HEK293 (cell line): Measurements from ENCODE around the gene DND1.

Source experiments
- GLIS1 ChIP-seq: fragments of 450-650 bp; formaldehyde crosslinking; IDR thresholded peaks from 2 replicates; pipeline ENCODE4 v1.5.1; 2016; ENCODE audit warnings: missing biosample characterization, missing genetic modification characterization
- HOXA7 ChIP-seq: sonication (generic); formaldehyde crosslinking; IDR thresholded peaks from 2 replicates; pipeline ENCODE4 v1.8.1; 2022; ENCODE audit warnings: missing genetic modification reagents, borderline replicate concordance
- OVOL3 ChIP-seq: fragments of 450-650 bp; formaldehyde crosslinking; IDR thresholded peaks from 2 replicates; pipeline ENCODE4 v1.5.1; 2016; ENCODE audit warnings: missing biosample characterization, missing genetic modification characterization
- PRDM1 ChIP-seq: fragments of 450-650 bp; formaldehyde crosslinking; IDR thresholded peaks from 2 replicates; pipeline ENCODE4; 2016; ENCODE audit warnings: missing biosample characterization, missing genetic modification characterization
- SCRT1 ChIP-seq: fragments of 450-650 bp; formaldehyde crosslinking; IDR thresholded peaks from 2 replicates; pipeline ENCODE4 v1.5.1; 2016; ENCODE audit warnings: missing biosample characterization, missing genetic modification characterization, borderline replicate concordance
- YY1 ChIP-seq: fragments of 450-650 bp; formaldehyde crosslinking; IDR thresholded peaks from 2 replicates; pipeline ENCODE4 v1.5.1; 2018; ENCODE audit warnings: missing biosample characterization, missing genetic modification characterization
- ZBTB1 ChIP-seq: fragments of 450-650 bp; formaldehyde crosslinking; IDR thresholded peaks from 2 replicates; pipeline ENCODE4 v1.5.1; 2016; ENCODE audit warnings: missing biosample characterization, missing genetic modification characterization
- ZBTB48 ChIP-seq: fragments of 450-650 bp; formaldehyde crosslinking; IDR thresholded peaks from 2 replicates; pipeline ENCODE4 v1.5.1; 2016; ENCODE audit warnings: missing biosample characterization, missing genetic modification characterization
- ZNF140 ChIP-seq: fragments of 450-650 bp; formaldehyde crosslinking; IDR thresholded peaks from 2 replicates; pipeline ENCODE4 v1.5.1; 2016; ENCODE audit warnings: missing biosample characterization, missing genetic modification characterization
- ZNF19 ChIP-seq: fragments of 450-650 bp; formaldehyde crosslinking; IDR thresholded peaks from 2 replicates; pipeline ENCODE4; 2016; ENCODE audit warnings: missing biosample characterization, missing genetic modification characterization, low read depth
- ZNF248 ChIP-seq: fragments of 450-650 bp; formaldehyde crosslinking; IDR thresholded peaks from 2 replicates; pipeline ENCODE4 v1.5.1; 2017; ENCODE audit warnings: missing biosample characterization, missing genetic modification characterization
- ZNF311 ChIP-seq: fragments of 450-650 bp; formaldehyde crosslinking; IDR thresholded peaks from 2 replicates; pipeline ENCODE4 v1.5.1; 2017; ENCODE audit warnings: missing biosample characterization, missing genetic modification characterization, borderline replicate concordance
- ZNF350 ChIP-seq: fragments of 450-650 bp; formaldehyde crosslinking; IDR thresholded peaks from 2 replicates; pipeline ENCODE4 v1.5.0; 2017; ENCODE audit warnings: missing biosample characterization, mild to moderate bottlenecking, missing genetic modification characterization
- ZNF362 ChIP-seq: fragments of 450-650 bp; formaldehyde crosslinking; IDR thresholded peaks from 2 replicates; pipeline ENCODE4 v1.5.1; 2016; ENCODE audit warnings: missing biosample characterization, missing genetic modification characterization
- ZNF488 ChIP-seq: fragments of 450-650 bp; formaldehyde crosslinking; IDR thresholded peaks from 2 replicates; pipeline ENCODE4 v1.5.1; 2016; ENCODE audit warnings: missing biosample characterization, missing genetic modification characterization
- ZNF549 ChIP-seq: fragments of 450-650 bp; IDR thresholded peaks from 2 replicates; pipeline ENCODE4 v1.5.1; 2018; ENCODE audit warnings: missing biosample characterization, missing genetic modification characterization, mild to moderate bottlenecking, inconsistent platforms, moderate library complexity
- ZNF580 ChIP-seq: fragments of 450-650 bp; formaldehyde crosslinking; IDR thresholded peaks from 2 replicates; pipeline ENCODE4 v1.5.1; 2016; ENCODE audit warnings: missing biosample characterization, missing genetic modification characterization
- ZNF623 ChIP-seq: fragments of 450-650 bp; formaldehyde crosslinking; IDR thresholded peaks from 2 replicates; pipeline ENCODE4 v1.5.1; 2016; ENCODE audit warnings: missing biosample characterization, missing genetic modification characterization
- ZNF664 ChIP-seq: fragments of 450-650 bp; formaldehyde crosslinking; IDR thresholded peaks from 2 replicates; pipeline ENCODE4 v1.5.1; 2016; ENCODE audit warnings: missing biosample characterization, missing genetic modification characterization
- ZXDB ChIP-seq: fragments of 450-650 bp; formaldehyde crosslinking; IDR thresholded peaks from 2 replicates; pipeline ENCODE4 v1.5.1; 2016; ENCODE audit warnings: missing biosample characterization, missing genetic modification characterization
- TF ChIP-seq, protein P1 (sequence below): fragments of 450-650 bp; formaldehyde crosslinking; IDR thresholded peaks from 2 replicates; pipeline ENCODE4 v1.5.1; 2016; ENCODE audit warnings: missing biosample characterization, missing genetic modification characterization
- TF ChIP-seq, protein P2 (sequence below): fragments of 450-650 bp; formaldehyde crosslinking; IDR thresholded peaks from 2 replicates; pipeline ENCODE4 v1.5.1; 2017; ENCODE audit warnings: missing biosample characterization, missing genetic modification characterization
- TF ChIP-seq, protein P3 (sequence below): fragments of 450-650 bp; formaldehyde crosslinking; IDR thresholded peaks from 2 replicates; pipeline ENCODE4 v1.5.1; 2016; ENCODE audit warnings: missing biosample characterization, missing genetic modification characterization, borderline replicate concordance
- TF ChIP-seq, protein P4 (sequence below): fragments of 450-650 bp; formaldehyde crosslinking; conservative IDR thresholded peaks from 2 replicates; pipeline ENCODE4 v1.5.1; 2016; ENCODE audit warnings: low read depth, missing biosample characterization, missing genetic modification characterization

The DND1 gene

GRCh38 chr5:140710899-140711552, 37.6 kb upstream of the DND1 start (continued):
- TF ChIP-seq, protein P1, sequence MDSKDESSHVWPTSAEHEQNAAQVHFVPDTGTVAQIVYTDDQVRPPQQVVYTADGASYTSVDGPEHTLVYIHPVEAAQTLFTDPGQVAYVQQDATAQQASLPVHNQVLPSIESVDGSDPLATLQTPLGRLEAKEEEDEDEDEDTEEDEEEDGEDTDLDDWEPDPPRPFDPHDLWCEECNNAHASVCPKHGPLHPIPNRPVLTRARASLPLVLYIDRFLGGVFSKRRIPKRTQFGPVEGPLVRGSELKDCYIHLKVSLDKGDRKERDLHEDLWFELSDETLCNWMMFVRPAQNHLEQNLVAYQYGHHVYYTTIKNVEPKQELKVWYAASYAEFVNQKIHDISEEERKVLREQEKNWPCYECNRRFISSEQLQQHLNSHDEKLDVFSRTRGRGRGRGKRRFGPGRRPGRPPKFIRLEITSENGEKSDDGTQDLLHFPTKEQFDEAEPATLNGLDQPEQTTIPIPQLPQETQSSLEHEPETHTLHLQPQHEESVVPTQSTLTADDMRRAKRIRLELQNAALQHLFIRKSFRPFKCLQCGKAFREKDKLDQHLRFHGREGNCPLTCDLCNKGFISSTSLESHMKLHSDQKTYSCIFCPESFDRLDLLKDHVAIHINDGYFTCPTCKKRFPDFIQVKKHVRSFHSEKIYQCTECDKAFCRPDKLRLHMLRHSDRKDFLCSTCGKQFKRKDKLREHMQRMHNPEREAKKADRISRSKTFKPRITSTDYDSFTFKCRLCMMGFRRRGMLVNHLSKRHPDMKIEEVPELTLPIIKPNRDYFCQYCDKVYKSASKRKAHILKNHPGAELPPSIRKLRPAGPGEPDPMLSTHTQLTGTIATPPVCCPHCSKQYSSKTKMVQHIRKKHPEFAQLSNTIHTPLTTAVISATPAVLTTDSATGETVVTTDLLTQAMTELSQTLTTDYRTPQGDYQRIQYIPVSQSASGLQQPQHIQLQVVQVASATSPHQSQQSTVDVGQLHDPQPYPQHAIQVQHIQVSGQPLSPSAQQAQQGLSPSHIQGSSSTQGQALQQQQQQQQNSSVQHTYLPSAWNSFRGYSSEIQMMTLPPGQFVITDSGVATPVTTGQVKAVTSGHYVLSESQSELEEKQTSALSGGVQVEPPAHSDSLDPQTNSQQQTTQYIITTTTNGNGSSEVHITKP: peak; percentile 92
- TF ChIP-seq, protein P2, sequence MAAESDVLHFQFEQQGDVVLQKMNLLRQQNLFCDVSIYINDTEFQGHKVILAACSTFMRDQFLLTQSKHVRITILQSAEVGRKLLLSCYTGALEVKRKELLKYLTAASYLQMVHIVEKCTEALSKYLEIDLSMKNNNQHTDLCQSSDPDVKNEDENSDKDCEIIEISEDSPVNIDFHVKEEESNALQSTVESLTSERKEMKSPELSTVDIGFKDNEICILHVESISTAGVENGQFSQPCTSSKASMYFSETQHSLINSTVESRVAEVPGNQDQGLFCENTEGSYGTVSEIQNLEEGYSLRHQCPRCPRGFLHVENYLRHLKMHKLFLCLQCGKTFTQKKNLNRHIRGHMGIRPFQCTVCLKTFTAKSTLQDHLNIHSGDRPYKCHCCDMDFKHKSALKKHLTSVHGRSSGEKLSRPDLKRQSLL (tag by site-specific recombination): peak; percentile 70; the same call in 1 of the 2 replicates
- TF ChIP-seq ZNF248 (tag by site-specific recombination) (no peak), ZBTB1 (no peak), ZNF19 (tag by site-specific recombination) (no peak), GLIS1 (tag by site-specific recombination) (peak; percentile 53), YY1 (tag by site-specific recombination) (peak; percentile 66; the same call in 1 of the 2 replicates), PRDM1 (tag by site-specific recombination) (peak; percentile 86), ZNF488 (tag by site-specific recombination) (no peak), ZNF350 (no peak), OVOL3 (tag by site-specific recombination) (no peak), ZNF140 (tag by site-specific recombination) (no peak), ZXDB (tag by site-specific recombination) (0 out of 2 replicates have a peak, but pooled peaks have one; percentile 71), ZBTB48 (peak; percentile 61; the same call in 1 of the 2 replicates), ZNF362 (tag by site-specific recombination) (no peak), SCRT1 (tag by site-specific recombination) (no peak), ZNF664 (tag by site-specific recombination) (no peak), ZNF623 (peak; percentile 37; the same call in 1 of the 2 replicates), ZNF311 (no peak), ZNF549 (tag by site-specific recombination) (no peak), ZNF580 (tag by site-specific recombination) (peak; percentile 83; the same call in 1 of the 2 replicates), HOXA7 (CRISPR knock-in tag) (no peak)
- TF ChIP-seq, protein P3, sequence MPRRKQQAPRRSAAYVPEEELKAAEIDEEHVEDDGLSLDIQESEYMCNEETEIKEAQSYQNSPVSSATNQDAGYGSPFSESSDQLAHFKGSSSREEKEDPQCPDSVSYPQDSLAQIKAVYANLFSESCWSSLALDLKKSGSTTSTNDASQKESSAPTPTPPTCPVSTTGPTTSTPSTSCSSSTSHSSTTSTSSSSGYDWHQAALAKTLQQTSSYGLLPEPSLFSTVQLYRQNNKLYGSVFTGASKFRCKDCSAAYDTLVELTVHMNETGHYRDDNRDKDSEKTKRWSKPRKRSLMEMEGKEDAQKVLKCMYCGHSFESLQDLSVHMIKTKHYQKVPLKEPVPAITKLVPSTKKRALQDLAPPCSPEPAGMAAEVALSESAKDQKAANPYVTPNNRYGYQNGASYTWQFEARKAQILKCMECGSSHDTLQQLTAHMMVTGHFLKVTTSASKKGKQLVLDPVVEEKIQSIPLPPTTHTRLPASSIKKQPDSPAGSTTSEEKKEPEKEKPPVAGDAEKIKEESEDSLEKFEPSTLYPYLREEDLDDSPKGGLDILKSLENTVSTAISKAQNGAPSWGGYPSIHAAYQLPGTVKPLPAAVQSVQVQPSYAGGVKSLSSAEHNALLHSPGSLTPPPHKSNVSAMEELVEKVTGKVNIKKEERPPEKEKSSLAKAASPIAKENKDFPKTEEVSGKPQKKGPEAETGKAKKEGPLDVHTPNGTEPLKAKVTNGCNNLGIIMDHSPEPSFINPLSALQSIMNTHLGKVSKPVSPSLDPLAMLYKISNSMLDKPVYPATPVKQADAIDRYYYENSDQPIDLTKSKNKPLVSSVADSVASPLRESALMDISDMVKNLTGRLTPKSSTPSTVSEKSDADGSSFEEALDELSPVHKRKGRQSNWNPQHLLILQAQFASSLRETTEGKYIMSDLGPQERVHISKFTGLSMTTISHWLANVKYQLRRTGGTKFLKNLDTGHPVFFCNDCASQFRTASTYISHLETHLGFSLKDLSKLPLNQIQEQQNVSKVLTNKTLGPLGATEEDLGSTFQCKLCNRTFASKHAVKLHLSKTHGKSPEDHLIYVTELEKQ: peak; percentile 62
- TF ChIP-seq, protein P4, sequence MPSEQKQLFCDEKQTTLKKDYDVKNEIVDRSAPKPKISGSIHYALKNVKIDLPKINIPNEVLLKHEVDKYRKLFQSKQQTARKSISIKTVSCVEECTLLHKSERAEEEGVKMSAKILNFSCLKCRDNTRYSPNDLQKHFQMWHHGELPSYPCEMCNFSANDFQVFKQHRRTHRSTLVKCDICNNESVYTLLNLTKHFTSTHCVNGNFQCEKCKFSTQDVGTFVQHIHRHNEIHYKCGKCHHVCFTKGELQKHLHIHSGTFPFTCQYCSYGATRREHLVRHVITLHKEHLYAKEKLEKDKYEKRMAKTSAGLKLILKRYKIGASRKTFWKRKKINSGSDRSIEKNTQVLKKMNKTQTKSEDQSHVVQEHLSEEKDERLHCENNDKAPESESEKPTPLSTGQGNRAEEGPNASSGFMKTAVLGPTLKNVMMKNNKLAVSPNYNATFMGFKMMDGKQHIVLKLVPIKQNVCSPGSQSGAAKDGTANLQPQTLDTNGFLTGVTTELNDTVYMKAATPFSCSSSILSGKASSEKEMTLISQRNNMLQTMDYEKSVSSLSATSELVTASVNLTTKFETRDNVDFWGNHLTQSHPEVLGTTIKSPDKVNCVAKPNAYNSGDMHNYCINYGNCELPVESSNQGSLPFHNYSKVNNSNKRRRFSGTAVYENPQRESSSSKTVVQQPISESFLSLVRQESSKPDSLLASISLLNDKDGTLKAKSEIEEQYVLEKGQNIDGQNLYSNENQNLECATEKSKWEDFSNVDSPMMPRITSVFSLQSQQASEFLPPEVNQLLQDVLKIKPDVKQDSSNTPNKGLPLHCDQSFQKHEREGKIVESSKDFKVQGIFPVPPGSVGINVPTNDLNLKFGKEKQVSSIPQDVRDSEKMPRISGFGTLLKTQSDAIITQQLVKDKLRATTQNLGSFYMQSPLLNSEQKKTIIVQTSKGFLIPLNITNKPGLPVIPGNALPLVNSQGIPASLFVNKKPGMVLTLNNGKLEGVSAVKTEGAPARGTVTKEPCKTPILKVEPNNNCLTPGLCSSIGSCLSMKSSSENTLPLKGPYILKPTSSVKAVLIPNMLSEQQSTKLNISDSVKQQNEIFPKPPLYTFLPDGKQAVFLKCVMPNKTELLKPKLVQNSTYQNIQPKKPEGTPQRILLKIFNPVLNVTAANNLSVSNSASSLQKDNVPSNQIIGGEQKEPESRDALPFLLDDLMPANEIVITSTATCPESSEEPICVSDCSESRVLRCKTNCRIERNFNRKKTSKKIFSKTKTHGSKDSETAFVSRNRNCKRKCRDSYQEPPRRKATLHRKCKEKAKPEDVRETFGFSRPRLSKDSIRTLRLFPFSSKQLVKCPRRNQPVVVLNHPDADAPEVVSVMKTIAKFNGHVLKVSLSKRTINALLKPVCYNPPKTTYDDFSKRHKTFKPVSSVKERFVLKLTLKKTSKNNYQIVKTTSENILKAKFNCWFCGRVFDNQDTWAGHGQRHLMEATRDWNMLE: peak; percentile 10; the same call in 1 of the 2 replicates
